H9 (cell line): ENCODE data around the gene OR11H7. TPM values are rescaled to one million over a fixed set of nuclear protein-coding genes. Genes with fewer than 3 reads are reported as not detected.

Experiments
- DNase-seq: peaks from one replicate; pipeline ENCODE4 v3.0.0-alpha.2; 2017
- H2AFZ ChIP-seq: one replicate; pipeline ENCODE4 v1.6.1; 2013; ENCODE audit warnings: mild to moderate bottlenecking, low read length, control low read depth, moderate library complexity
- H2AK5ac ChIP-seq: 2 replicates; pipeline ENCODE4 v1.6.1; 2013; ENCODE audit warnings: low read length, control low read depth, mixed read lengths; ENCODE audit not compliant: insufficient read length
- H2BK120ac ChIP-seq: one replicate; pipeline ENCODE4 v1.6.1; 2013; ENCODE audit warnings: low read depth, mild to moderate bottlenecking, low read length, control low read depth, inconsistent platforms; ENCODE audit not compliant: poor library complexity, severe bottlenecking
- H2BK12ac ChIP-seq: 2 replicates; pipeline ENCODE4 v1.6.1; 2013; ENCODE audit warnings: low read length, control low read depth, mixed read lengths, low read depth; ENCODE audit not compliant: insufficient read length
- H2BK15ac ChIP-seq: 2 replicates; pipeline ENCODE4 v1.6.1; 2013; ENCODE audit warnings: low read depth, low read length, control low read depth
- H2BK20ac ChIP-seq: one replicate; pipeline ENCODE4 v1.6.1; 2013; ENCODE audit warnings: low read depth, mild to moderate bottlenecking, low read length, control low read depth, inconsistent platforms; ENCODE audit not compliant: poor library complexity, severe bottlenecking
- H2BK5ac ChIP-seq: 2 replicates; pipeline ENCODE4 v1.6.1; 2013; ENCODE audit warnings: low read length, control low read depth, mixed read lengths; ENCODE audit not compliant: insufficient read length
- H3K14ac ChIP-seq: 2 replicates; pipeline ENCODE4 v1.6.1; 2013; ENCODE audit warnings: low read length, control low read depth; ENCODE audit not compliant: insufficient read depth
- H3K18ac ChIP-seq: 2 replicates; pipeline ENCODE4 v1.6.1; 2013; ENCODE audit warnings: low read depth, mild to moderate bottlenecking, mixed read lengths, low read length, control low read depth; ENCODE audit not compliant: insufficient read length
- H3K23ac ChIP-seq: 2 replicates; pipeline ENCODE4 v1.6.1; 2013; ENCODE audit warnings: low read length, control low read depth, mixed read lengths, low read depth; ENCODE audit not compliant: insufficient read length
- H3K23me2 ChIP-seq: 2 replicates; pipeline ENCODE4 v1.6.1; 2013; ENCODE audit warnings: low read depth, mild to moderate bottlenecking, mixed read lengths, low read length, control low read depth; ENCODE audit not compliant: insufficient read length, poor library complexity, severe bottlenecking
- H3K27ac ChIP-seq: 2 replicates; pipeline ENCODE4 v1.5.1; 2013; ENCODE audit warnings: low read length, control low read depth, mixed read lengths, low read depth; ENCODE audit not compliant: insufficient read length
- H3K27me3 ChIP-seq: 2 replicates; pipeline ENCODE4 v1.6.1; 2013; ENCODE audit warnings: low read length, control low read depth, inconsistent platforms; ENCODE audit not compliant: insufficient read depth
- H3K4ac ChIP-seq: 2 replicates; pipeline ENCODE4 v1.6.1; 2013; ENCODE audit warnings: low read depth, mild to moderate bottlenecking, control low read depth, inconsistent platforms, low read length, moderate library complexity
- H3K4me1 ChIP-seq: 2 replicates; pipeline ENCODE4 v1.6.1; 2013; ENCODE audit warnings: low read length, control low read depth, inconsistent platforms; ENCODE audit not compliant: insufficient read depth
- H3K4me2 ChIP-seq: 2 replicates; pipeline ENCODE4 v1.6.1; 2013; ENCODE audit warnings: low read length, control low read depth, mixed read lengths; ENCODE audit not compliant: insufficient read length, insufficient read depth
- H3K56ac ChIP-seq: 2 replicates; pipeline ENCODE4 v1.6.1; 2013; ENCODE audit warnings: low read depth, mild to moderate bottlenecking, mixed read lengths, low read length, control low read depth; ENCODE audit not compliant: insufficient read length
- H3K79me1 ChIP-seq: 2 replicates; pipeline ENCODE4 v1.6.1; 2013; ENCODE audit warnings: low read depth, mild to moderate bottlenecking, moderate library complexity, low read length, control low read depth, inconsistent platforms; ENCODE audit not compliant: insufficient read depth, poor library complexity, severe bottlenecking
- H3K79me2 ChIP-seq: 2 replicates; pipeline ENCODE4 v1.6.1; 2013; ENCODE audit warnings: low read length, control low read depth, inconsistent platforms; ENCODE audit not compliant: insufficient read depth
- H3K9ac ChIP-seq: 2 replicates; pipeline ENCODE4 v1.6.1; 2013; ENCODE audit warnings: low read length, control low read depth, mixed read lengths; ENCODE audit not compliant: insufficient read length; ENCODE audit errors: extremely low read depth
- H3K9me3 ChIP-seq: one replicate; pipeline ENCODE4 v1.6.1; 2013; ENCODE audit warnings: low read depth, low read length, inconsistent platforms; ENCODE audit not compliant: control insufficient read depth
- H3T11ph ChIP-seq: one replicate; pipeline ENCODE4 v1.6.1; 2013; ENCODE audit warnings: mild to moderate bottlenecking, low read length, control low read depth, inconsistent platforms
- H4K20me1 ChIP-seq: one replicate; pipeline ENCODE4 v1.6.1; 2013; ENCODE audit not compliant: control insufficient read depth, insufficient read length, insufficient read depth
- H4K5ac ChIP-seq: 2 replicates; pipeline ENCODE4 v1.6.1; 2013; ENCODE audit warnings: low read depth, mild to moderate bottlenecking, mixed read lengths, low read length, control low read depth; ENCODE audit not compliant: insufficient read length
- H4K8ac ChIP-seq: replicated peaks from 2 replicates; pipeline ENCODE4 v1.6.1; 2013; ENCODE audit warnings: low read length, control low read depth, mixed read lengths, low read depth; ENCODE audit not compliant: insufficient read length
- H4K91ac ChIP-seq: 2 replicates; pipeline ENCODE4 v1.6.1; 2013; ENCODE audit warnings: low read depth, mild to moderate bottlenecking, moderate library complexity, mixed read lengths, low read length, control low read depth; ENCODE audit not compliant: insufficient read length
- H3K27ac Mint-ChIP-seq, 3 experiments: 2 replicates in 2 of 3; 3 replicates in 1 of 3; pipeline ENCODE4 v1.8.0; 2020 to 2021; ENCODE audit warnings: mixed read lengths in 3 of 3, mild to moderate bottlenecking in 1 of 3, moderate library complexity in 1 of 3
- H3K27me3 Mint-ChIP-seq: 2 replicates; pipeline ENCODE4 v1.8.0; 2021; ENCODE audit warnings: low read depth, mild to moderate bottlenecking, moderate library complexity, mixed read lengths
- H3K36me3 Mint-ChIP-seq, 3 experiments: 2 replicates in 2 of 3; 3 replicates in 1 of 3; pipeline ENCODE4 v1.8.0; 2020 to 2021; ENCODE audit warnings: low read depth in 3 of 3, mixed read lengths in 3 of 3; ENCODE audit not compliant: insufficient read depth in 1 of 3
- H3K4me1 Mint-ChIP-seq, 2 experiments: 2 replicates each; pipeline ENCODE4 v1.8.0; 2020; ENCODE audit warnings: mixed read lengths in 2 of 2
- H3K4me3 Mint-ChIP-seq, 2 experiments: 2 replicates in 1 of 2; 3 replicates in 1 of 2; pipeline ENCODE4 v1.8.0; 2020 to 2021; ENCODE audit warnings: mild to moderate bottlenecking in 2 of 2, mixed read lengths in 2 of 2, moderate library complexity in 1 of 2
- H3K9me3 Mint-ChIP-seq, 2 experiments: 2 replicates in 1 of 2; 3 replicates in 1 of 2; pipeline ENCODE4 v1.8.0; 2020; ENCODE audit warnings: mild to moderate bottlenecking in 2 of 2, mixed read lengths in 2 of 2, moderate library complexity in 1 of 2
- CTCF ChIP-seq: fragments of 200-600 bp; sonication (generic); conservative IDR thresholded peaks from 3 replicates; pipeline ENCODE4 v1.8.0; 2021; ENCODE audit warnings: antibody characterized with exemption, mild to moderate bottlenecking
- whole genome bisulfite sequencing: extraction: QIAGEN DNeasy Blood & Tissue Kit; methylation state at CpG from one replicate; pipeline ENCODE4 v1.1.7; 2013; ENCODE audit warnings: missing lambda C conversion rate, low lambda C conversion rate, mixed read lengths; ENCODE audit not compliant: insufficient read length; ENCODE audit errors: extremely low coverage; 5-methylcytosine and 5-hydroxymethylcytosine counted together
- total RNA-seq: library from RNA; stranded (reverse); gene quantifications from 2 replicates; pipeline ENCODE4 v1.2.1, GENCODE V29; 2021

The OR11H7 gene
- total RNA-seq, 1 experiment from 2014 or later, result not detected

- Histone ChIP-seq H3K79me2 (no peaks in the 10 kb centered on the region), H2AK5ac (no peak overlapping the region), H3K4ac (no peak overlapping the region), H3K27ac (no peak overlapping the region), H3K18ac (no peak overlapping the region), H4K20me1 (no peaks in the 10 kb centered on the region), H2BK5ac (no peak overlapping the region), H3K4me1 (no peaks in the 10 kb centered on the region), H3K56ac (no peak overlapping the region), H3K23ac (no peak overlapping the region), H4K8ac (no peak overlapping the region), H2BK20ac (no peak overlapping the region), H3K4me2 (no peak overlapping the region), H3K79me1 (no peaks in the 10 kb centered on the region), H3K9me3 (peaks cover 61% of the 10 kb centered on the region), H2BK120ac (no peak overlapping the region), H2BK15ac (no peak overlapping the region), H3K14ac (no peak overlapping the region), H4K91ac (no peak overlapping the region), H3K9ac (no peak overlapping the region), H3T11ph (no peak overlapping the region), H4K5ac (no peak overlapping the region), H3K27me3 (no peaks in the 10 kb centered on the region; the same call in 1 of the 2 replicates), H2AFZ (no peak overlapping the region), H2BK12ac (no peak overlapping the region), H3K23me2 (no peaks in the 10 kb centered on the region)
- Mint-ChIP-seq H3K9me3 (peaks cover 88 to 92% of the 10 kb centered on the region in 2 experiments), H3K4me3 (no peak overlapping the region), H3K36me3 (peaks cover 0 to 37% (median 9%) of the 10 kb centered on the region in 3 experiments; a peak in 6 of 7 replicates), H3K27ac (no peak overlapping the region), H3K27me3 (no peaks in the 10 kb centered on the region; the same call in 1 of the 2 replicates), H3K4me1 (no peaks in the 10 kb centered on the region)
- no CpG with 5 or more reads among the region's 2 CpGs for WGBS
- no peak for DNase-seq
- TF ChIP-seq CTCF, result no peak
Measured at GRCh38 chr14:20180486-20180885, 48.3 kb upstream of the OR11H7 start.
